Stimulated activated CD4-positive, alpha-beta T cell treated with anti-CD3 and anti-CD28 coated beads, Interleukin-1b, Interleukin-23, amount 100 ng/mL, for 48 hours (primary cell): Measurements from ENCODE around the gene TCL1B.
"Not testable (repeated sequence)": the region's sequence is repeated elsewhere in the genome, so short reads cannot be mapped to it uniquely, and the experiment has no call there.

Source experiments
- DNase-seq: peaks from one replicate; pipeline ENCODE4 v3.0.0-alpha.2; 2020

The TCL1B gene

DNA sequence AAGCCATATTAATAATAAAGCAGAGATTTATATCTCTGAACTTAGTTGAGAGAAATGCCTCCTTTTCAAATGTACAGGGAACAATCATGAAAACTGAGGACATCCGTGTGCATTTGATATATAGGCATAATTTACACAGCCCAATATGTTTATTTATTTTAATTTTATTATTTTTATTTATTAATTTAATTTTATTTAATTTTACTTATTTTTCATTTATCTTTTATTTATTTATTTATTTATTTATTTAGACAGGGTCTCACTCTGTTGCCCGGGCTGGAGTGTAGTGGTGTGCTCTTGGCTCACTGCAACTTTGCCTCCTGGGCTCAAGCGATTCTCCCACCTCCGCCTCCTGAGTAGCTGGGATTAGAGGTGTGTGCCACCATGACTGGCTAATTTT lies 19.3 kb downstream of the TCL1B start:
- DNase-seq, result no peak

GRCh38 chr14:95707327-95707726 lies 21.1 kb downstream of the TCL1B start:
- DNase-seq, result no peak

- no peak for DNase-seq
Observed at GRCh38 chr14:95710106-95710505, 23.9 kb downstream of the TCL1B start.

- no peak for DNase-seq
Observed at GRCh38 chr14:95711476-95712176, 25.4 kb downstream of the TCL1B start.

DNA sequence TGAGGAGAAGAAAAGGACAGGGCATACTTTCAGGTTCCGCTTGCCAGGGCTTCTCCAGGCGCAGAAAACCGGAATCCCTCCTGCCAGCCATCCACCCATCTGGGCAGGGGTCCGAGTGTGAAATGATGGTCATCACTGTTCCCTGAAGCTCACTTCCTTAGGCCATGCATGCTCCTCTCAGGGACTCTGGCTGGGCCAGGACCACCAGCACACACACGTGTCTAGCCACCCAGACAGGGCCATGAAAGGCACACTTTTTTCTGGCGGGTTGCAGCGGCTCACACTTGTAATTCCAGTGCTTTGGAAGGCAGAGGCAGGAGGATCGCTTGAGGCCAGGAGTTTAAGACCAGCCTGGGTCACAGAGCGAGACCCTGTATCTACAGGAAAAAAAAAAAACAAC lies 26.2 kb downstream of the TCL1B start:
- no peak for DNase-seq

- DNase-seq, result no peak
Observed at GRCh38 chr14:95713596-95714371, 27.6 kb downstream of the TCL1B start, which contains the start of gene TCL1A. TCL1A (minus strand) TSS chr14:95714125; CDS start chr14:95714066, 59 bp downstream.

GRCh38 chr14:95722525-95723190 lies 36.4 kb downstream of the TCL1B start:
- DNase-seq, result no peak

- no peak for DNase-seq
Observed at GRCh38 chr14:95725685-95726336, 39.6 kb downstream of the TCL1B start.

DNA sequence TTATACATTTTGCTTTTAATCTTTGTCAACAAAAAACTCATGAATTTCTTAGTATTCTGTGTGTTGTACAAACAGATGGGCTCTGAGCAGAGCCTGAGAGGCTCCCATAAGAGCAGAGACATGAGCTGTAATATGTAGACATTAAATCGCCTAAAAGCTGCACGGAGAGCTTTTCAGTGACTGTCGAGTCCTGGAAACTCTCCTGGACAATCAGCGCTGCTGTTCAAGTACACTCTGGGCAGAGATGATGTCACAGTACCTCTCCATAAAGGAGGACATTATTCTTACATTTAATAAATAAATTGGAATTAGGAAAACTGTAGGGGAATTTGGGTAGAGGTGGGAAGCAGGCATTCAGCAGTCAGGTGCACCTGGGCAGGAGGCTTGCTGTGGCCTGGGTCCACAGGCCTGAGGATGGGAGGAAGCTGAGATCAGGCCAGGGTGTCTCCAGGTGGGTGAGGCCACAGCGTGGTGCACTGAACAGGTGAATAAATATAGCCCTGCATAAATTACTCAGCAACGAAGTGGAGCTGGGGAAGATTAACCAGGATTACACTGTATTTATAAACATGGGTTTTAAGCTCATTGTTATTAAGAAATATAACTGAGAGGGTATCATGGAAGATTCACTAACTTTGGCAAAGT lies 41.0 kb downstream of the TCL1B start:
- DNase-seq, result no peak

DNA sequence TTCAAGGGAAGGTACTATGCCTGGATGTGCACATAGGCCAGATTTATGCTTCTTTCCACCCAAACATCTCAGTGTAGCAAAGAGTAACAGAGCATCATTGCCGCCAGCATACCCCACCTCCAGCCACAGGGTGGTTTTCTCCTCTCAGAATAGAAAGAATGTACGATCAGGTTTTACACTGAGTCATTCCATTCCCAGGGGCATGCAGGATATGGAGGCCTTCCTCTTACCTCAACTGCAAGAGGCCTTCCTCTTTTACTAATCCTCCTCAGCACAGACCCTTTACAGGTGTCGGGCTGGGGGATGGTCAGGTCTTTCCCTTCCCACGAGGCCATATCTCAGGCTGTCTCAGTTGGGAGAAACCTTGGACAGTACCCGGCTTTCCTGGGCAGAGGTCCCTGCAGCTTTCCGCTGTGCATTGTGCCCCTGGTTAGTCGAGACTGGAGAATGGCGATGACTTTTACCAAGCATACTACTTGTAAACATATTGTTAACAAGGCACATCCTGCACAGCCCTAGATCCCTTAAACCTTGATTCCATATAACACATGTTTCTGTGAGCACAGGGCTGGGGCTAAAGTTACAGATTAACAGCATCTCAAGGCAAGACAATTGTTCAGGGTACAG lies 43.3 kb downstream of the TCL1B start:
- not testable (repeated sequence) for DNase-seq

DNA sequence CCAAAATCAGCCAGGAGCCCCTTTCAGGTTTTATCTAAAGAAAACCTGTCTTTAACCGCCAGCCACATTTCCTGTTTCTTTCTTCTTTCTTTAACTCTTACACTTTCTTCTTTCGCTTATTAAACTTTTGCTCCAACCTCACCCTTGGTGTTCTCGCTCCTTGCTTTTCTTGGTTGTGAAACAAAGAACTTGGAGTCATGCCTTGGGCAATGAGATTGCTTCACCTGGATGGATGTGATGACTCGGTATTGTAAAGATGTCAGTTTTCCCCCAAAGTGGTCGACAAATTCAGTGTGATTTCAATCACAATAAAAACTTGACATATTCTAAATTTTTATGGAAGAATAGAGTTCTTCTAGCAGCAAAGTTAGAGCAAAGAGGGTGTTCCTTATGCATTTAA lies 43.9 kb downstream of the TCL1B start:
- DNase-seq, result no peak

- no peak for DNase-seq
Observed at GRCh38 chr14:95733212-95733611, 47.0 kb downstream of the TCL1B start.

GRCh38 chr14:95739356-95739755 lies 53.1 kb downstream of the TCL1B start:
- no peak for DNase-seq

GRCh38 chr14:95741038-95741490 lies 54.8 kb downstream of the TCL1B start:
- DNase-seq, result no peak

GRCh38 chr14:95741781-95742180 lies 55.6 kb downstream of the TCL1B start:
- no peak for DNase-seq
